GM04504 (cell line): ENCODE data around the gene MCEMP1.
"Not testable (repeated sequence)": the region's sequence is repeated elsewhere in the genome, so short reads cannot be mapped to it uniquely, and the experiment has no call there.

Source experiments
- DNase-seq: peaks from one replicate; pipeline ENCODE4 v3.0.0-alpha.2; 2012; ENCODE audit warnings: low read depth

MCEMP1 gene

GRCh38 chr19:7643629-7644549, 33.0 kb upstream of the MCEMP1 start:
- DNase-seq: not testable (repeated sequence)

DNA sequence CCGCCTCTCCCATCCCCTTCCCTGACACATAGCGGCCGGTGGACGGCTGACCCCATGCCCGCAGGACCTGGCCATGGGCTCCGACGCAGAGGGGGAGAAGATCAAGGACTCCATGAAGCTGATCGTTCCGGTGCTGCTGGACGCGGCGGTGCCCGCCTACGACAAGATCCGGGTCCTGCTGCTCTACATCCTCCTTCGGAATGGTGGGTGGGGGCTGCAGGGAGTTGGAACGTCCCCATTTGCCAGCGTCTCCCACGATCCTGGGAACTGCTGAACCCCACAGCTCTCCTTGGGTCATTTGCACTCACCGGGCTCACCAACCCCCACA, 32.4 kb upstream of the MCEMP1 start:
- DNase-seq: no peak

GRCh38 chr19:7645163-7645562, 31.7 kb upstream of the MCEMP1 start:
- no peak for DNase-seq

- DNase-seq: no peak
Observed at GRCh38 chr19:7645656-7646425, 31.0 kb upstream of the MCEMP1 start.

DNA sequence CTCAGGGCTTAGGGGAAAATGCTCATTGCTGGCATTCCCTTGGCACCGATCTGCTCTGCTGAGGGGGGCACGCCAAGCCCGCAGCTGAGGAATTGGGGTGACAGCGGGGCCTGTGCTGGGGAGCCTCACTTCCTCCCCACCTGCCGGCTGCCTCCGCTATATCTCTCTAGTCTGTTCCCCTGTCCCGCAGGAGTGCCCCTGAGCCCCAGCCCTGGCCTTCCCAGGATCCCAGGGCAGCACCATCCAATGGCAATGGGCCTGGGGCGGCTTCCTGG, 30.5 kb upstream of the MCEMP1 start:
- no peak for DNase-seq

GRCh38 chr19:7647156-7647555, 29.7 kb upstream of the MCEMP1 start:
- no peak for DNase-seq

DNA sequence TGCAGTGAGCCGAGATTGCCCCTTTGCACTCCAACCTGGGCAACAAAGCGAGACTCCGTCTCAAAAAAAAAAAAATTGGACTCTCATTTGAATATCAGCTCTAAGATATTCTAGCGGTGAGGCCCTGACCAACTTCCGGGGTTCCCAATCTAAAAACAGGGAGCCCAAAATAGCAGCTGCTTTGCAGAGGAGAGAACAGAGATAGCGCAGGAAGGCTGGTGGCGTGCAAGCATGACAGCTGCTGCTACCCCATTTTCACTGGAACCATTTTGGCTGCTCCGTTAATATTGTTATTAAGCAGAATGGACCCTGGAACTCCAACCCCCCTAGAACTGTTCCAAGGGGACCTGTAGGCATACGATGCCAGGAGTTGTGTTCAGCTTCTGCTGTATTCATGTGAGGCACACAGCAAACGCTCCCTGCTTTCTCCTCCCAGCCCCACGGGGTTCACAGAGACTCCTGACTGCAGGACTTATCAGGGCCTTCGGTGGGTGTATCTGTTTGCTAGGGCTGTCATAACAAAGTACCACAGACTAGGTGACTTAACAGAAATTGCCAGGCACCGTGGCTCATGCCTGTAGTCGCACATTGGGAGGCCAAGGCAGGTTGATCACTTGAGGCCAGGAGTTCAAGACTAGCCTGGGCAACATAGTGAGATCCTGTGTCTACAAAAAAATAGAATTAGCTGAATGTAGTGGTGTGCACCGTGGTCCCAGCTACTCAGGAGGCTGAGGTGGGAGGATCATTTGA, 28.4 kb upstream of the MCEMP1 start:
- no peak for DNase-seq

GRCh38 chr19:7650148-7650547, 26.7 kb upstream of the MCEMP1 start:
- DNase-seq: no peak

DNA sequence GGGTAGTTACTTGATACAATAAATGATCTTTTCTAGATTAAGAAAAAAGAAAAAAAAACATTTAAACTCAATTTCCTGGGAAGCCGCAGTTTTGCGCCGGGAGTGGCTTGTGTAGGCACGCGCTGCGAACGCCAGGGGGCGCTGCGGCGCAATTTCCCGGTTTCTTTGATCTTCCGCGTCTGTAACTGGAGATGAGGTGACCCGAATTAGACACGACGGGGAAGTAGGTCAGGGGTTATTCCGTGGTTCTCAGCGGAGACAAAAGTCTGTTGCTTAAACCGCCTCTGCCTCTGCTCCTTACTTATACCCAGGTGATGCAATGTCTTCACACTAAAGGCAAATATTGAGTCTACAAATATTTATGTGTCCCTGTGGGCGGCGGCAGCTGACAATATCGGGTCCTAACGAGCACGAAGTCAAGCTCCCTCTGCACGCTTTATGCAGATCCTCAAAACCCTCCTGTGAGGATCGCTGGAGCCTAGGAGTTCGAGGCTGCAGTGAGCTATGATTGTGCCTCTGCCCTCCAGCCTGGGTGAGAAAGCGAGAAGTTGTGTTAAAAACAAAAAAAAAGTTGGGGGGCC, 24.7 kb upstream of the MCEMP1 start:
- peak; percentile 30 for DNase-seq

DNA sequence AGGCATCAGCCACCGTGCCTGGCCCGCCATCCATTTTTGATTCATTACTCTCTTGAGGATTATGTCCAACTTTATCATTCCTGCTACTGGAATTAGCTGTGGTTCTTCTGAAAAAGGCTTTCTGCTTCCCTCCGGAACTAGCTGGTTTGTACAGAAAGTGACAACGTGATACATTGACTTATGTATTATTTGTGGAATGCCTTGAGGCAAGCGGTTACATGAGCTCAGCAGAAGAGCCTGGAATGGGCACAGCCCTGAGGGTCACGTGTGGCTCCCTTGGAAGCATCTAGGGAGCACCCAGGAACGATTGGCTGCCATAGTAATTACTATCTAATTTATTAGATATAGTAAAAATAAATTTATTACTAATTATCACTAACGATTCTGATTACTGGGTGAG, 22.5 kb upstream of the MCEMP1 start:
- peak; percentile 13 for DNase-seq

GRCh38 chr19:7655581-7655980, 21.3 kb upstream of the MCEMP1 start:
- no peak for DNase-seq

- no peak for DNase-seq
Observed at GRCh38 chr19:7657131-7657751, 19.6 kb upstream of the MCEMP1 start.

DNA sequence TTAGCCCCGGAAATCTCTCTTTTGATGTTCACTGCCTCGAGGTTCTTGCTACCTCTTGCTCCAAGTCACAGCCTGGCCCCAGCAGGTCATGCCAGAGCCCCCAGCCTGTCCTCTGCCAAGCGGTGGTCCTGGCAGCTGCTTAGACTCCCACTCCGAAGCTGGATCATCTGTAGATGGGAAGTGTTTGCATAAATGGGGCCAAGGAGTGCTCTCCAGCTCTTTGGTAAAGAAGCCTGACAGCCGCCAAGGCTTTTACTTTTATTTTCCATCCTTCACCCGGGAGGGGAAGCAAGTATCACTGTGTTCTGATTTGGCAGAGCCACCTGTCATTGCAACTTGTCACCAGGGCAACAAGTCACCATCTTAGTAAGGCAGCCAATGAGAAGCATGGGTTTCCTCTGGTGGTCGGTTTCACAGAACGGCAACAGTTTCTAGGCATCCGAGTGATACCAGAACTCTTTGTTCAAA, 18.6 kb upstream of the MCEMP1 start:
- no peak for DNase-seq

- no peak for DNase-seq
Observed at GRCh38 chr19:7661744-7662538, 14.9 kb upstream of the MCEMP1 start.

GRCh38 chr19:7662657-7663056, 14.2 kb upstream of the MCEMP1 start:
- no peak for DNase-seq

GRCh38 chr19:7663706-7664105, 13.2 kb upstream of the MCEMP1 start:
- DNase-seq: no peak

- peak; percentile 11 for DNase-seq
Observed at GRCh38 chr19:7665076-7665475, 11.8 kb upstream of the MCEMP1 start.

GRCh38 chr19:7668842-7669241, 8.0 kb upstream of the MCEMP1 start, which contains the start of gene RETN:
Gene RETN (plus strand): TSS chr19:7669049. CDS start chr19:7669327, 278 bp downstream.
- DNase-seq: no peak

GRCh38 chr19:7669641-7670040, 7.2 kb upstream of the MCEMP1 start:
- DNase-seq: no peak

- DNase-seq: no peak
Observed at GRCh38 chr19:7670150-7670783, 6.6 kb upstream of the MCEMP1 start.
